Placental epithelial cell (primary cell): ENCODE data around the gene PRMT5. TPM values are rescaled to one million over a fixed set of nuclear protein-coding genes. Genes with fewer than 3 reads are reported as not detected.

Experiments used
- total RNA-seq: library from RNA; depleted of rRNA; stranded (reverse); fragments of >200 nt; gene quantifications from 2 replicates; pipeline ENCODE4 v1.2.3, GENCODE V29; 2012

PRMT5 gene
- total RNA-seq, result 50.6 and 88.8 TPM in 2 replicates

DNA sequence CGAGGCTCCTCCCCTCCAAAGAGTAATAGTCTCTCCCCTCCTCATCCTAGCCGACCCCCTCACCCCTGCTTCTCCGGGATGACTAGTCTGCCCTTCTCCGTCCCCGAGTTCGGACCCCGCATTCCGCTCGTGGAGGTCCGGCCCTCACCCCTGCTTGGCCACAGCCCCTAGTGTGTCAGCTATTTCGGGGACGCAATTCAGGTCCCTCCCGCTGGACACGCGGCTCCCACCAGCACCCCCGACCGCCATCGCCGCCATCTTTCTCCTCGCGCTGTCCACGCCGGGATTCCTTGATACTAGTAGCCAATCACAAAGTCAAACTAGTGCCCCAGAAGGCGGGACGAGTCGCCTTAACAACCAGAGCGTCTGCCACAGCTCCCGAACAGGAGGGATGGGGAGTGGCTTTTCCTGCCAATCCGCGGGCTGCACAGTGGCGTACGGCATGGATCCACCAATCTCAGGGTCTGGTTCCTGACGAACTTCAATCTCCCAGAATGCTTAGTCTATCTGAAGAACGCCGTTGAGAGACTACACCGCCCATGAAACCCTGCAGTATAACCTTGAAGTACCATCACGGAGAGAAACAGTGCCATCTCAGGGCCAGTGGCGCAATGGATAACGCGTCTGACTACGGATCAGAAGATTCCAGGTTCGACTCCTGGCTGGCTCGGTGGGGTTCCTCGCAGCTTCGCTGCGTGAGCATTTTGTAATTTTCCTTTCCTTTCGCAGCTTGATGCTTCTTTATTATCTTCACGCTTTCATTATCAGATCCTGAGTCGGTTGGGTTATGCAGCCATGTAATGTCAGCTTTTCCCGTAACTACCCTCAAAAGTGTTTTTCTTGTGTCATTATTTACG, at the start of gene PRMT5:
Gene PRMT5, minus strand, starts transcription at position 273 of the 857 bp plus-strand sequence. Its CDS starts 15 bp downstream, at position 258.

DNA sequence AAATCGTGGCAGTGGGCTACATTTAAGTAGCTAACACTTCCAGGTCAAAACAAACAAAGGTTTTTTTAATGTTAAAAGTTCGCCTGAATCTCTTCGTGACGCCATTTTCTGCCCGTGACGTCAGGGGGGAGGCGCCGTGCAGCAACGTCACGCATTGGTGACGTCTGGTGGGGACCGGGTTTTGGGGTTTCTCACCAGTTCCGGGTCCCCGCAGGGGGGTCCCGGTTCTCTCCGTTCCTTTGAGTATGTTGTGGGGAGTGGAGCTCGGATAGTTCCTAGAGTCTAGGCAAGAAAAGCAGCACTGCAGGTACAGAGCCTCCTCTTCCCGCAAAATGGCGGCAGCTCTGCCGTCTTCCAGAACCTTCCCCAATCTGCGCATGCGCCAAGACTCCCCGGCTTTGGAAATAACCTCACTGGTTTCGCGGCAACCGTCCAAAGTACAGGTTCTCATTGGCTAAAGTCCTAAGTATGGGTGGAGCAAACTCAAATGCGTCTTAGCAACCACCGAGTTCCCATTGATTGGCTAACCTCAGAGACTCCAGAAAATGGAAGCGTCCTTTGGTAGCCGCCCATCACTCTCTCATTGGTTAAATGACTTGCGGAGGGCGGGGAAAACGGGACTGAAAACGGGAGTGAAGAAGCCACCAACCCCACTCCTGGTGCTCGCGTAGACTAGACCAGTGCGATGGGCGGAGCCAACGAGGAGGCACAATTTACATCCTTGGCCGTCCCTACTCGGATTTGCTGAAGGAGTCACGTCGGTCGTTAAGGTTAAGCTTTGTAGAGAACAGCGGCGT, 10.2 kb downstream of the PRMT5 start, which contains the start of gene RBM23:
Gene RBM23, minus strand, starts transcription at position 346 of the 797 bp plus-strand sequence.

DNA sequence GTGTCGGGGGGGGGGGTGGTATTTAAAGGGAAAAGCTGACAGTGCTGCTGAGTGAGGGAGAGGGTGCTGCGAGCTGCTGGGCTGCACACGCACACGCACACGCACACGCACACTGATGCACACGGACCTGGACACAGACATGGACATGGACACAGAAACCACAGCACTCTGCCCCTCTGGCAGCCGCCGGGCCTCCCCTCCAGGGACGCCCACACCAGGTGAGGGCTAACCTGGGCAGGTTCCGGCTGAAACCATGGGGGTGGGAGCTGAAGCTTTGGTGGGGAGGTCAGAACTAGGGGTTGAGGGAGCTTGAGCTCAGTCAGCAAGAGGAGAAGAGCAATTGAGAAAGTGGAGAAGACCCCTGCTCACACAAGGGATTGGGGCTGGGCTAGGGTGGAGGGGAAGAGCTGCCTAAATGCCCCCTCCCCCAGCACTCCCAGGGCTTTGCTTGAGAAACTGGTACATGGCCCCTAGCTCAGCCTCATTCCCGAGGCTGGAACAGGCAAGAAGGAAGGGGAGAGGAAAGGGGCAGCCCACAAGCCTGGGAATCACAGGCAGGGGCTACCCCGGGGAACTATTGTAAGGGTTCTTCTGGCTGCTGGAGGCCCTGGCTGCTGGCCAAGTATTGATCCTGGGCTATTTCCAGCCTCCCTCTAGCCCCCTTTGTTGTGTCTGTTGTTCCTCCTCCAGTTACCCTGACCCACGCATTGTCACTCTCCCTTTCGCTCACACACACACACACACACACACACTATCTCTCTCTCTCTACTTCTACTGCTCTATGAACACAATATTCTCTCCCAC, 45.8 kb downstream of the PRMT5 start, which contains the start of gene REM2:
Gene REM2, plus strand, starts transcription at position 50 of the 804 bp plus-strand sequence. Its CDS starts 66 bp downstream, at position 116.

DNA sequence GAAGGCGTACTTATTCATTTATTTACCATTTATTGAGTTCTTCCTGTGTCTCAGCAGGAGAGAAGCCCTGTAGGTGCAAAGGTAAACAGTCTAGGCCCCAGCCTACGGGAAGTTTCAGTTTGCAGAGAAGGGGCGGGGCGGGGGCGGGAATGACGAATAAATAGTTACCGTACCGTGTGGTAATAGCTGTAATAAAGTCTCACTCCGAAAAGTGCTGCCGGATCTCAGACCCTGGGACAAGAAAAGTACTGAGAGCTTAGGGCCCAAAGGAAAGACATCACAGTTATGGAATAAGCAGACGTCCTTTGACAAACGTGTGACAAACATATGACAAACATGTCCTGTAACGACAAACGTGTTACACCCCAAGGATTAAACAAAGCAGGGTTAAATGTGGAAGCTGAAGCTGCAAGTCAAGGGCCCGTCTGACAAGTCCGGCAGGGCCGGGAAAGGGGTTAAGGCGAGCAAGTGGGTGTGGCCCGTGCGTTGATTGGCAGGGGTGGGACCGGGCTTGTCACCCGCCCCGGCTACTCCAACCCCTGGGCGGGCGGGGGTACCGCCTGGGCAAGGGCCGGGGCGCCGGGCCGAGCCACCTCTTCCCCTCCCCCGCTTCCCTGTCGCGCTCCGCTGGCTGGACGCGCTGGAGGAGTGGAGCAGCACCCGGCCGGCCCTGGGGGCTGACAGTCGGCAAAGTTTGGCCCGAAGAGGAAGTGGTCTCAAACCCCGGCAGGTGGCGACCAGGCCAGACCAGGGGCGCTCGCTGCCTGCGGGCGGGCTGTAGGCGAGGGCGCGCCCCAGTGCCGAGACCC, 57.7 kb downstream of the PRMT5 start, which contains the start of gene LRP10:
Gene LRP10, plus strand, starts transcription at position 517 of the 809 bp plus-strand sequence. CDS start 564 bp downstream, outside the sequence.

Other genes with a start within 250 kb of the PRMT5 start
- 52.7 and 69.9 TPM in 2 replicates for gene OXA1L, start 162.7 kb downstream of the PRMT5 start, total RNA-seq
- gene SLC7A7, start 113.9 kb downstream of the PRMT5 start, total RNA-seq, result 3.5 and 28.5 TPM in 2 replicates
- 36.9 and 64.4 TPM in 2 replicates for gene MRPL52, start 99.5 kb downstream of the PRMT5 start, total RNA-seq
- 92.7 and 162 TPM in 2 replicates for gene MMP14, start 92.8 kb downstream of the PRMT5 start, total RNA-seq
- 77.7 and 107 TPM in 2 replicates for gene LRP10, start 57.6 kb downstream of the PRMT5 start, total RNA-seq
- gene REM2, start 46.2 kb downstream of the PRMT5 start, total RNA-seq, result 0.39 TPM in 1 of 2 replicates, not detected in the other
- 79.3 and 117 TPM in 2 replicates for gene RBM23, start 10.2 kb downstream of the PRMT5 start, total RNA-seq
- 36.1 and 69.9 TPM in 2 replicates for gene HAUS4, start 27.7 kb upstream of the PRMT5 start, total RNA-seq
- 31.0 and 70.4 TPM in 2 replicates for gene AJUBA, start 53.2 kb upstream of the PRMT5 start, total RNA-seq
- gene C14orf93, start 80.8 kb upstream of the PRMT5 start, total RNA-seq, result 22.4 and 23.3 TPM in 2 replicates
- 157 and 196 TPM in 2 replicates for gene PSMB5, start 105.5 kb upstream of the PRMT5 start, total RNA-seq
- not detected in 2 replicates for gene PSMB11, start 112.8 kb upstream of the PRMT5 start, total RNA-seq
- 4.7 and 6.7 TPM in 2 replicates for gene CDH24, start 128.1 kb upstream of the PRMT5 start, total RNA-seq
- 77.8 and 103 TPM in 2 replicates for gene ACIN1, start 165.8 kb upstream of the PRMT5 start, total RNA-seq
- gene C14orf119, start 166.1 kb upstream of the PRMT5 start, total RNA-seq, result 32.4 and 34.2 TPM in 2 replicates
- gene CIROP, start 175.6 kb upstream of the PRMT5 start, total RNA-seq, result not detected in 2 replicates
- not detected in 2 replicates for gene CEBPE, start 189.9 kb upstream of the PRMT5 start, total RNA-seq